HG03175 (cell line): ENCODE measurements around the gene MMP17.

Experiments used
- ATAC-seq: cut with Tn5 transposase; IDR thresholded peaks from one replicate; pipeline ENCODE4 v1.9.1; 2021; ENCODE audit warnings: mild to moderate bottlenecking, moderate library complexity; ENCODE audit not compliant: unreplicated experiment

Gene MMP17

GRCh38 chr12:131827961-131828534, at the start of gene MMP17:
MMP17 (plus strand) TSS chr12:131828393; CDS start chr12:131828495, 102 bp downstream.
- ATAC-seq: peak; percentile 51

- no peak for ATAC-seq
These were observed 49.2 kb upstream of the MMP17 start for GRCh38 chr12:131779027-131779426.

GRCh38 chr12:131782061-131782460, 46.1 kb upstream of the MMP17 start:
- ATAC-seq: no peak

GRCh38 chr12:131783915-131784541, 44.2 kb upstream of the MMP17 start:
- ATAC-seq: peak; percentile 71

- ATAC-seq: no peak
These were observed 43.1 kb upstream of the MMP17 start for GRCh38 chr12:131784909-131785762.

GRCh38 chr12:131785763-131786330, 42.3 kb upstream of the MMP17 start:
- ATAC-seq: no peak

- ATAC-seq: no peak
These were observed 41.9 kb upstream of the MMP17 start for GRCh38 chr12:131786331-131786730.

- no peak for ATAC-seq
These were observed 41.0 kb upstream of the MMP17 start for GRCh38 chr12:131787143-131787660.

GRCh38 chr12:131788070-131788469, 40.1 kb upstream of the MMP17 start:
- no peak for ATAC-seq

GRCh38 chr12:131789638-131790037, 38.6 kb upstream of the MMP17 start:
- ATAC-seq: no peak

GRCh38 chr12:131793243-131794022, 34.8 kb upstream of the MMP17 start:
- no peak for ATAC-seq

- ATAC-seq: no peak
These were observed 34.1 kb upstream of the MMP17 start for GRCh38 chr12:131794061-131794460.

GRCh38 chr12:131794573-131794972, 33.6 kb upstream of the MMP17 start:
- ATAC-seq: no peak

GRCh38 chr12:131795064-131795463, 33.1 kb upstream of the MMP17 start:
- ATAC-seq: no peak

GRCh38 chr12:131795690-131796410, 32.3 kb upstream of the MMP17 start:
- no peak for ATAC-seq

- no peak for ATAC-seq
These were observed 31.8 kb upstream of the MMP17 start for GRCh38 chr12:131796411-131796736.

- no peak for ATAC-seq
These were observed 31.2 kb upstream of the MMP17 start for GRCh38 chr12:131796754-131797587.

GRCh38 chr12:131797588-131797934, 30.6 kb upstream of the MMP17 start:
- no peak for ATAC-seq

- ATAC-seq: no peak
These were observed 29.0 kb upstream of the MMP17 start for GRCh38 chr12:131799195-131799594.
